Measurements from ENCODE around the gene HOXC10. TPM values are rescaled to one million over a fixed set of nuclear protein-coding genes. Genes with fewer than 3 reads are reported as not detected.

HOXC10 gene
- total RNA-seq, 1 donor from 2014 or later, result 0.96 TPM

GRCh38 chr12:53980802-53981496, 4.0 kb upstream of the HOXC10 start:
- no peak for DNase-seq (ENCODE audit: low spot score in 2 of 2, unreplicated experiment in 2 of 2)
- no peak overlapping the region for H3K4me3 Mint-ChIP-seq
- H3K9me3 Mint-ChIP-seq, result no peaks in the 10 kb centered on the region
- H3K36me3 Mint-ChIP-seq, result peaks cover 3% of the 10 kb centered on the region
- H3K4me1 Mint-ChIP-seq, result peaks cover 10% of the 10 kb centered on the region
- H3K27me3 Mint-ChIP-seq (ENCODE audit: low read depth), result peaks cover 100% of the 10 kb centered on the region
- H3K27ac Mint-ChIP-seq, result no peak overlapping the region
- TF ChIP-seq CTCF (IDR thresholded peaks at IDR 0.05; ENCODE audit: unreplicated experiment), result no peak

- no peak for DNase-seq (ENCODE audit: low spot score in 2 of 2, unreplicated experiment in 2 of 2)
- Mint-ChIP-seq H3K4me3 (no peak overlapping the region), H3K9me3 (no peaks in the 10 kb centered on the region), H3K27ac (no peak overlapping the region), H3K36me3 (peaks cover 3% of the 10 kb centered on the region), H3K27me3 (ENCODE audit: low read depth) (peaks cover 100% of the 10 kb centered on the region), H3K4me1 (peaks cover 13% of the 10 kb centered on the region)
- TF ChIP-seq CTCF (IDR thresholded peaks at IDR 0.05; ENCODE audit: unreplicated experiment), result no peak
Measured at GRCh38 chr12:53981634-53982565, 3.0 kb upstream of the HOXC10 start.

- Mint-ChIP-seq H3K4me3 (no peak overlapping the region), H3K27me3 (ENCODE audit: low read depth) (peaks cover 100% of the 10 kb centered on the region), H3K27ac (no peak overlapping the region), H3K9me3 (no peaks in the 10 kb centered on the region), H3K36me3 (peaks cover 3% of the 10 kb centered on the region), H3K4me1 (peaks cover 13% of the 10 kb centered on the region)
- DNase-seq (ENCODE audit: low spot score in 2 of 2, unreplicated experiment in 2 of 2), result no peak
- TF ChIP-seq CTCF (IDR thresholded peaks at IDR 0.05; ENCODE audit: unreplicated experiment), result no peak
Measured at GRCh38 chr12:53982648-53983567, 2.0 kb upstream of the HOXC10 start.

- DNase-seq (ENCODE audit: low spot score in 2 of 2, unreplicated experiment in 2 of 2), result no peak
- Mint-ChIP-seq H3K9me3 (no peaks in the 10 kb centered on the region), H3K27me3 (ENCODE audit: low read depth) (peaks cover 100% of the 10 kb centered on the region), H3K4me1 (peaks cover 13% of the 10 kb centered on the region), H3K4me3 (no peak overlapping the region), H3K36me3 (peaks cover 3% of the 10 kb centered on the region), H3K27ac (no peak overlapping the region)
- no peak for TF ChIP-seq CTCF (IDR thresholded peaks at IDR 0.05; ENCODE audit: unreplicated experiment)
Measured at GRCh38 chr12:53983568-53983949, 1.4 kb upstream of the HOXC10 start.

- Mint-ChIP-seq H3K36me3 (peaks cover 3% of the 10 kb centered on the region), H3K27ac (no peak overlapping the region), H3K4me1 (peaks cover 15% of the 10 kb centered on the region), H3K27me3 (ENCODE audit: low read depth) (peaks cover 100% of the 10 kb centered on the region), H3K4me3 (no peak overlapping the region), H3K9me3 (no peaks in the 10 kb centered on the region)
- DNase-seq (ENCODE audit: low spot score in 2 of 2, unreplicated experiment in 2 of 2), result no peak
- TF ChIP-seq CTCF (IDR thresholded peaks at IDR 0.05; ENCODE audit: unreplicated experiment), result no peak
Measured at GRCh38 chr12:53983950-53984572, 885 bp upstream of the HOXC10 start.

Data from mesothelial cell of epicardium (in vitro differentiated cells).